ENCODE data around the gene KCNH1.
"Not testable (repeated sequence)": the region's sequence is repeated elsewhere in the genome, so short reads cannot be mapped to it uniquely, and the experiment has no call there.

Gene KCNH1

DNA sequence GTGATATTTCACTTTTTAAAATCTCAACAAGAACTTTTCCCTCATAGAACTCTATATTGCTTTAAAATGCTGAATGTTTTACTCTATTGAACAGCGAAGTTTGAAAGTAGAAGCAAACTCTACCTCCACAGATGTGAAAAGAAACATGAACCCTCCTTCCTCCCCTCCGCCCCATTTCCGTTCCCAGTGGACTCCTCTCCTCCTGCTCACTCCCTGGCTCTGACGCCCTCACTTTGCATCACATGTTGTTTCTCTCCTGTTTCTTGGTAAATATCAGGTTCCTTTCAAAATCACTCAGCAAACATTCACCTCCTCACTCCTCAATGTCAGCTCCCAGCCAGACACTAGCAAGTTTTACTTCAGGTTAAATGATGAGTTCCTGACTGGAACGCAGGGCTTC is 34.6 kb downstream of the KCNH1 start:
- no peak for DNase-seq

DNA sequence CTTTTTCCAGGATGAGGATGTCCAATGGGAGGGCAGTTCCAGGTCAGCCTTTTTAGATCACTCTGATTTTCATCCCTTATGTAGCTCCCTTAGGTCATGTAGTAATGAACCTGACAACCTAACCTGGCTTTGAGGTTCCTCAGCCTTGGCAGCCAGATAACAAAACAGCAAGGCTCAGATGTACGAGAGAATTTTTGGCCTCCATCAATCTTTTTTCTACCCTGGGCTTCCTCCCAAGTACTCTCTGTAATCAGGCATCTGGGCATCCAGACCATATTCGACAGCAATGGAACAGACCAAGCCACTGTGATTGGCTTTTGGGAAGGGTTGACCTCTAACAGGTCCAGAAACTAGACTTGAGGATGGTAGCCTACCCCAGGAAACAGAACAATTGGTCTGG is 38.6 kb downstream of the KCNH1 start:
- no peak for DNase-seq

DNA sequence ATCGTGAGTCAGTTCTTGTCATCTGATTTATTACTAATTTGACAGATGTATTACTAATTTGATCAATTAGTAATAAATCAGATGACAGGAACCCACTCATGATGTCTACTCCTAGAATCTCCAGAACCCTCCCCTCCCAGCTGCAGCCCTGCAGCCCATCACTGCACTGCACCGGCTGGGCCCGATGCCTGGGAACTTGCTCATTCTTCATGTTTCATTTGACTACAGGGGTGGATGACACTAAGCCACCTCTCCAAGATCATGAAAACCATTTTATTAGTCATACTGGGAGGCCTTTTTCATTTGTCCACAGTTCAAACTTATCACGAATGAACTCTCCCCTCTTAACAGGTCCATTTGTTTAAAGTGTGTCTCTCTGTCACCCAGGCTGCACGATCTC is 41.0 kb downstream of the KCNH1 start:
- no peak for DNase-seq

DNA sequence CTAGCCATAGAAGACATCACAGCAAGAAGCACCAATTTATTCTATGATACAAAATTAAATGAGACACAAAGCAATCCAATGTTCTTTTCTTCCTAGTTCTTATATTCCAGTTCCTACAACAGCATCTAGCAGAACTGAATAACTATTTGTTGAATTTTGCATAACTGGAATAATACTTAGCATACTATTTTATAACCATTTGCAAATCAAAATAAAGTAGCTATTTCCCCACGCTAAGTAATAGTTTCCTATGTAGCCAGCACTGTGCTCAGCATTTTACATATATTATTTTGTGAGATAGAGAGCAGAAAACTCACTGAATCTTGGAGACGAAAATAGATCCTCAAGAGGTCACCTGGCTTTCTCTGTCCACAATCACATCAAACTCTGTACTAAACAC is 42.1 kb downstream of the KCNH1 start:
- DNase-seq = no peak

DNA sequence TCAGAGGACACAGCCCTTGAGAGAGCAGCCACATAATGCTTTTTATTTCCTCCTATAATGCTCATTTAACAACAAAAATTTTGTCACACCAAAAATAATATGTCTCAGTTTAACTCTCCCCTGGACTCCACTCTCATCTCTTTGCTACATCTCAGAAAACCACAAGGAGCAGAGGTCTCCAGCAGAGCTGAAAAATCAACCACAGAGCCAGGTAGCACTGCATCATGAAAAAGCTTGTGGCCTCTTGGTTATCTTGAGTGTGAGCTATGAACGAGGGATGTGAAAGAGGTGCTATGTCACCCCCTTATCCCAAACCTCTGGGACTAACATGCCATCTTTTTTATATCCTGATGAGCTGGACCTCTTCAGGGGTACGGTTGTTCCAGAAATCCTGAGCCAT is 44.4 kb downstream of the KCNH1 start:
- no peak for DNase-seq

DNA sequence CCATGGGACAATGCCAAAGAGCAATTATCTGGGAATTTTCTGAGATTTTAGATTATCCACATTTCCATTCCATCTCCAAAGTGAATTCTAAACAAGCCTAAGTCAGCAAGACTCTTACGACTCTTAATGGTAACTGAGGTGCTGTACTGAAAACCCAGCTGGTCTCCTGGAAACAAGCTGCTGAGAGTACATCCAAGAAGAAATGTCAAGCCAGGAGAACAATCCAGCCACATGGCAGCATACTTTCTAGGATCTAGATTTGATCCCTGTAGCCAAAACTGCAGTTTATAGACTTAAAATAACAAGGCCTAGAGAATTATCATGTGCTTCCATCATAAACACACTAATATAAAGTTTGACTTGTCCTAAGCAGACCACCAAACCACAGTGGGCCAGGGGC is 45.8 kb downstream of the KCNH1 start:
- no peak for DNase-seq

DNA sequence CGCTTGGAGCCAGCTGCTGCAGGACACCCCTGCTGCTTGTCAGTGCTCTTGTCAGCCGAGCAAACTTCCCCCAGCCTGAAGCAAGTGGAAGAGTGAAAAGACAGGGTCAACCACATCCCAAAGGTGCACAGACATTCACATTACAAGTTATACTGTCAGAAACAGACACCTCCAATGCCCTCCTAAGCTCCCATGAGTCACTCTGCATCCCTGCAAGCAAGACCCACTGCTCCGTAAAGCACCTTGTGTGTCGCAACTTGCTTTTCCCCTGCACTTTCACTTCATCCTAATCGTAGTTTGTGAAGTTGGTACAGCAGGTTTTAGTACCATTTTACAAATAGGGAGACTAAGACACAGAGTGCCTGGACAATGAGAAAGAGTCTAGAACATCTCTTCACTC is 51.1 kb downstream of the KCNH1 start:
- no peak for DNase-seq

DNA sequence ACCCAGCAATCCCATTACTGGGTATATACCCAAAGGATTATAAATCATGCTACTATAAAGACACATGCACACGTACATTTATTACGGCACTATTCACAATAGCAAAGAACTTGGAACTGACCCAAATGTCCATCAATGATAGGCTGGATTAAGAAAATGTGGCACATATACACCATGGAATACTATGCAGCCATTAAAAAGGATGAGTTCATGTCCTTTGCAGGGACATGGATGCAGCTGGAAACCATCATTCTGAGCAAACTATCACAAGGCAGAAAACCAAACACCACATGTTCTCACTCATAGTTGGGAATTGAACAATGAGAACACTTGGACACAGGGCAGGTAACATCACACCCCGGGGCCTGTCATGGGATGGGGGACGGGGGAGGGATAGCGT is 52.5 kb downstream of the KCNH1 start:
- not testable (repeated sequence) for DNase-seq

DNA sequence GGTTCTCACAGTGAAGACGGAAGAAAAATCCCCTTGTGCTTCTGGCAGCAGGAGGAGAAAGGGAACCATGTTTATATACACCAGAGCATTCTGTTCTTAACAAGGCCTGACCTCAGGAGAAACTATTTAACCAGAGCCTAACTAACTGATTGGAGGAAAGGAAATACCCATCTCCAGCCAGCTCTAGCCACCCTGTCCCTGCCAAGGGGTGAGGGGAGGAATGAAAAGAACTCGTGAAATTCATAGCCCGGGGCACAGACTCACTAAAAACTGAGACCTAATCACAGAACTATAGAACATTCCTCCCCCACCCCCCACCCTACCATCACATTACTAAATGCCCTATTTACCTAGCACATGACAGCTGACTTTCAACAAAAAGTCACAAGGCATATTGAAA is 65.0 kb downstream of the KCNH1 start:
- no peak for DNase-seq

DNA sequence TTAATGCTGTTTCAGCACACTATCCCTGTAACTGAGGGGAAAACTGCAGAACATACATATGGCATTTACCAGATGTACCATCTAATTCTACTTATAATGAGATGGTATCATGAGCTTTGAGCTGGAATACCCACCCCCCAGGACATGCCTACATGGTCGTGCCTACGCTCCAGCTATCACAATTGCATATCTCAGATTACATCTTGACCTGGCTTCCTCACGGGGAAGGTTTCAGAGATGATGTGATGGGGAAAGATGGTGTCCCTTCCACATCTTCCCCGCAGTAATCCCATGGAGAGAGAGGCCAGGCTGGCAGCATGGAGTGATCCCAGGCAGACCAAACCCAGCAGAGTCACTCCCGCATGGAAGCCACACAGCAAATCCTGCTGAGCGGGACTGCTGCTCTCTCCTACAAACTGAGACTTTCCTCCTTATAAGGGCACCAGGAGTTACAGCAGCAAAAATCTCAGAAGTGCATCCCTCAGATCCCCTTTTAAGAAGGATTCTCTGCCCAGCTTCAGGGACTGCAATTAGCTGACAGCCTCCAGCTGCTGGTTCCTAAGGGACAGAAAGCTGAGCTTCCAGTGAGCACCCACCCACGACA is 67.1 kb downstream of the KCNH1 start:
- no peak for DNase-seq

DNA sequence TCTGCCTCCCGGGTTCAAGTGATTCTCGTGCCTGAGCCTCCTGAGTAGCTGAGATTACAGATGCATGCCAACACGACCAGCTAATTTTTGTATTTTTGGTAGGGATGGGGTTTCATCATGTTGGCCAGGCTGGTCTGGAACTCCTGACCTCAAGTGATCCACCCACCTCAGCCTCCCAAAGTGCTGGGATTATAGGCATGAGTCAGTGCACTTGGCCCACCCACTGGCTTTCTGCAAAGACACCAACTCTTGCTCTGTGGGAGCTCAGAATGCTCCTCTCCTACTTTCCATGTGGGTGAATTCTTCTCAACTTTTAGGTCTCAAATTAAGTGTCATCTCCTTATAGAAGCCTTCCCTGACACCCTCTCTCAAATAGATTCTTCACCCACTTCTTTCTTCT is 92.1 kb downstream of the KCNH1 start:
- not testable (repeated sequence) for DNase-seq

DNA sequence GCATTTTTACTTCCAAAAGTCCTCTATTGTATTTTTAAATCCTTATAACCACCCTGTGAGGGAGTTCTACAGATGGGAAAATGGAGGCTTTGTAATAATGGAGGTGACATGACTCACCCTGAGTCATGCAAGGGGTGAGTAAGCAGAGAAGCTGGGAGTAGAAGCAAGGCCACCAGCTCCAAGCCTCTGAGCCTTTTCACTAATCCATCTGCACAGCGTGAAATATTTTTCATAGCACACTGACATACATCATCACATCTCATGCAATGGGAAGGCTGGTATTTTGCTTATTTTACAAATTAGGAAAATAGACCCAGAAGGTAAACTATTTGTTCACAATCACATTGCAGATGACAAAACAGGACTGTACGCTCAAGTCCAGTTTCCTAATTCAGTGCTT is 96.9 kb downstream of the KCNH1 start:
- no peak for DNase-seq

DNA sequence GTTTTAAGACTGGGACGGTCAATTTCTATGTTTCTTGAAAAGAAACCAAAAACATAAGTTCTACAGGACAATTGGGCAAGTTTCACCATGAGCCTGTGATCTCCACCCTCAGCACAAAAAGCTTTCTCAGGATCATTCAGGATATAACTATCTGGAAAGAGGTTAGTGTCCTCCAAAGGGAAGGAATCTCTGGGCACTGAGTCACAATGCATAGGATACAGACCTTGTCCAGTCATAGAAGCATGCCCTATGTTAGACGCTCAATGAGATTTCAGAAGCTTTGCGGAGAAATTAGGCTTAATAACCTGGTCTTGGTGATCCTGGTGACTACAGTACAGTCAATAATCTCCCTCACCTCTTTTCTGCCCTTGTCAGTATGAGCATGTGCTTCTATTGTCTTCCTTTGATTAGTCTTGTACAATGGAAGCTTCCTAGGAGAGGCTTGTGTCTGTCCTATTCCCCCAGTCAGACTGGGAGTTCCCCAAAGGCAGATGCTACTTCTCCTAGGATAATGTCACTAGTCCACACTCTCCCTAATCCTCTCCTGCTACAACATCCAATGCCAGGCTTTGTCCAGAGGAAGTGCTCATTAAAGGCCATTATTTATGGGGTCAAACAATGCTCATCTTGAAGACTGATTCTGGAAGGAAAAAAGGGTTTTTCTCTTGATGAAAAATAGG is 97.4 kb downstream of the KCNH1 start:
- no peak for DNase-seq

DNA sequence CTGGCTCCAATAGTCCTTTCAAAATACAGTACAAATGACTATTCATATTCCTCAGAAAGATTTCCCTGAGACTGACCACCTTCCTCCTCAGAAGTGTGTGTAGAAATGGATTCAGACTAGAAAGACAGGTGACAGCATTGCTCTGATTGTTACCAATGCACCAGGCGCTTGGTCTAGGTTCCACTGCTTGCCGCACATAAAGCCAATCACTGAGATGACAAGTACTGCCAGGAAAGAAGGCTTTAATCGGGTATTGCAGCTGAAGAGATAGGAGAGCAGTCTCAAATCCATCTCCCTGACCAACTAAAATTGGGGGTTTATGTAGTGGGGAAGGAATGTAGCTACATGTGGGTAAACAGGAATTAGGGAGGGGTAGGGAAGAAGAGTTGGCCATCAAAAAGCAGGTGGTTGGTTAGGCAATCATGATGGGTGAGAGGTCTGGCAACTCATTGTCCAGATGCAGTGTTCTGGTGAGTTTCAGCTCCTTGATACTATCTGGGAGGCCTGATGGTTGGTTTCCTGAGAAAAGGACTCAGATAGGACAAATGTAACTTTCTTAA is 98.0 kb downstream of the KCNH1 start:
- DNase-seq = no peak

DNA sequence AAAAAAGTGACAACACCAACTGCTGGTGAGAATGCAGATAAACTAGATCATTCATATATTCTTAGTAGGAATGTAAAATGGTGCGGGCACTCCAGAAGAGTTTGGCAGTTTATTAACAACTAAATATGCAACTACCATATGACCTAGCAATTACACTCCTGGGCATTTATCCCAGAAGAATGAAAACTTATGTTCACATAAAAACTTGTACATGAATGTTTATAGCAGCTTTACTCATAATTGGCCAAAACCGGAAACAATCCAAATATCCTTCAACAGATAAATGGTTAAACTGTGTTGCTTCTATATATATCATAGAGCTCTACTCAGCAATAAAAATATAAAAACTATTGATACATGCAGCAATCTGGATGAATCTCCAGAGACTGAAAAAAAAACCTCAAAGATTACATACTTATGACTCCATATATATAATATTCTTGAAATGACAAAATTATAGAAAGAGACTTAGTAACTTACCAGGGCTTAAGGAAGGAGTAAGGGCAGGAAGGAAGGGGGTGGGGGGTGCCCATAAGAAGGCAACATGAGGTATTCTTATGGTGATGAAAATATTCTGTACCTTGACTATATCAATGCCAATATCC is 99.9 kb downstream of the KCNH1 start:
- no peak for DNase-seq

DNA sequence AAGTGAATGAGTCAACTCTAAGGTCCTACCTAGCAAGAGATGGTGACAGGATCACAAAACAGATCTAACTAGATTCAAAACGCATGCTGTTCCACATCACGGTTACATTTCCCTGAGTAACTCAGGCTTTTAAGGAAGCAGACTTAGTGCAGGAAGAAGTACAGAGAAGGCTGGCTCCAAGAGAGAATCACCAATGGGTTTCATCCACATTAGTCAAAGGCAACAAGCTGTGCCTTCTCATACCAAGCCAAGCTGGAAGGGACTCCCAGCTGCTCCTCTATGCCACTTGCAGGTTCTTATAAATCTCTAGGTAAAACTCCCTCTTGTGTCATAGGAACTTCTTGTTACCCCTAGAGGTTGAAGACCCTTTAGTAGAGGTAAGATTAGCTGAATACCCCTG is 109.0 kb downstream of the KCNH1 start:
- DNase-seq = no peak

DNA sequence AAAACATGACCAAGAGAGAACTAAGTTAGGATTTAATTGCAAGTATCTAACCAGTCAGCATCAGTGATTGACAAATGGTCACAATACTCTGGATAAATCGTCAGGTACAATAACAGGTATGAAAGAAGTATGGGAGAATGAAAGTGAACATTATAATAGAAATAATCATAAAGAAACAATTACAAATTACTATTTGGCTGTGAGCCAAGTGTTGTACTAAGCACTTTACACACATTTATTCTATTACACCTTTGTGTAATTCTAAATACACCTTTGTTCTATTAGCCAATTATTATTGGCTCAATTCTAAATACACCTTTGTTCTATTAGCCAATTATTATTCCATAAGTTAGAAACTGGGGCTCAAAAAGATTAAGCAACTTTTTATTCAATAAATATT is 114.7 kb downstream of the KCNH1 start:
- DNase-seq = no peak

DNA sequence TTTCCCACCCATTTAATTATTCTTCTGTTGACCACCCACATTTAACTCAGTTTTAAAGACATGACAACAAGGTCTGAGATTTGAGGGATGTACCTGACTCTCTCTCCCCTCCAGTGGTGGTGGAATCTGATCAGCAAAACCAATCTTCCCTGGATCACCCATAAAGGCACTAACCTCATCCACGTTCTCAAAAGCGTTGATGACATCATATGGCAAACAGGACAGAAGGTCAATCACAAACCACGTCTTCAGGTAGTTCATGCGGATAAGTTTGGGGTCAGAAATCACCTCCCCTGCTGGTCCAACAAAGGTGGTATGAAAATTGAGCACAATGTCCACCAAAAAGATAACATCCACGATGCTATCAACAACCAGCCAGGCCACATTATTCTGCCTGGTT is 115.3 kb downstream of the KCNH1 start:
- DNase-seq = no peak

DNA sequence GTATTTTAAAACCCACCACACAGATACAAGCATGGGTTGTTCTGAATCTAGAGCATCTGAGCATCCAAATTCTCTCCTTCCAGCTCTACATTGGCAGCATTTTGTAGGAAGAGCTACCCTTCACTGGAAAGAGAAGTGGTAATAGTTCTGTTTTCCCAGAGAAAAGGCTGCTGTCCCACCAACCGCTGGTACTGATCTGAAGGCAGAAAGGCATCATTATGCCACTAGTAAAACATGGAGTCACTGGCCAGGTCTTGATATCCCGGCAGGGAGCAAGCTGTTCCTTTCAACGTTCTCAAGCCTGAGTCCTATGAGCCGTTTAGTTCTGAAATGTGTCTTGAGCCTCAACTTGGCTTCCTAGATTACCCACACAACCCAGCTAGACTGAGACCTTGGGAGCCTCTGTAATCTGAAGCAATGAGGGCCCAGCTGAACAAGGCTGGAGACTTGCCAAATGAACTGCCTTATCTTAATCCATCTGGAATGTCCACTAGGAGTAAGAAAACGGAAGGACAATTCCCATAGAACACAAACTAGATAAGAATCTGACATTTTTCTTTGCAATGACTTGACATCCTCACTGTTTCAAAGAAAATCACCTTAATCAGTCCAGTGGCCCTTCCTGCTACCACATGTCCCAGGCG is 116.8 kb downstream of the KCNH1 start:
- no peak for DNase-seq

DNA sequence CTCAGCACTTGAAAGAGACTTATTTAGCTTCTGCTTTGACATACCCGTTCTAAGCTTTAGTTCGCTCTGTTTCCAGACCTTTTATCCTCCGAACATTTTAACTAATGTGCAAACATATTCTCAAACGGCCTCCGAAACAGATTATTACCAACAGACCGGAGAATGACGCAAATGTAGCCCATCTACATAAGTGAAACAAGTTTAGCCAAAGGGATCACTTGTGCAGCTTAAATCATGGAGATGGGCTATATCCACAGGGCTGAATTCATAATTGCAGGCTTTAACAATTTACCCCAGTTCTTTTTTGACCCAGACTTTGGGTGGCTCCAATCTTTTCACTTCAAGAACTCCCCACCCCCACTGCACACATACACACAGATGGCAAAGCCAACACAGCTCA is 119.7 kb downstream of the KCNH1 start:
- DNase-seq = no peak

DNA sequence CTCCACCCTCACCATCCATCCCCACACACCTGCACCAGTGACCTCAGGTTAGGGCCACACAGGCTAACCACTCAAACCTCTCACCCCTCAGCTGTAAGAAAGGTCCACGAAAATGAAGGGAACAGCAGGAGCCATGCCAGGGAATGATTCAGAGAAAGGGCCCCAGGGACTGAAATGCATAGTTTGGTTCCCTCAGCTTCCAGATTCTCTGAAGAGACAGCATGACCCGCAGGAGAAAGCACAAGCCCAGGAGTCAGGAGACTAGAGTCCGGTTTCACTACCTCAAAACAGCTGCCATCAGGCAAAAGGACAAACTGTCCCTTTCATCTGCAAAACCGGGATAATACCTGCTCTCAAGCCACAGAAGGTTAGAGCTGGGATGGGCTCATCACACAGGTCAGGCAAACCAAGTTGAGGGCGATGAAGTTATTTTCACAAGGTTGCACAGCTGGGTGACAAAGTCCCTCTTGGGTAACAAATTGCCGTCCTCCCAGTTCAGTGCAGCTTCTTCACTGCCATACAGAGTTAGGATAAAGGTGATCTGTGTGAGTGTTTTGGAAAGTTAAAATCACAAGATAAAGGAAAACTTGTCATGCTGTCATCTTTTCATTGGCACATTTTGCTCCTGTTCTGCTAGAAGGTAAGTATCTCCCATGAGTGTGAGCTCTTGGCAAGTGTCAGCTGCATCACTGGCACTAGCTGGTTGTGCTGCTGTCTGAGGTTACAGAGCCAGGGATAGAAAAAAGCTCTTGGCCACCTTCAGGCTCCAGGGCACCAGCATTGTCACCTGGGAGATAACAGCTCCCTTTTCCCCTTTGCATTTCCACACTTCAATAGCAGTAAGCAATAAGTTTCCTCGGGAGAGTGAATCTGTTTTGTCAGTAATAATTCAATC is 120.4 kb downstream of the KCNH1 start:
- DNase-seq = no peak

DNA sequence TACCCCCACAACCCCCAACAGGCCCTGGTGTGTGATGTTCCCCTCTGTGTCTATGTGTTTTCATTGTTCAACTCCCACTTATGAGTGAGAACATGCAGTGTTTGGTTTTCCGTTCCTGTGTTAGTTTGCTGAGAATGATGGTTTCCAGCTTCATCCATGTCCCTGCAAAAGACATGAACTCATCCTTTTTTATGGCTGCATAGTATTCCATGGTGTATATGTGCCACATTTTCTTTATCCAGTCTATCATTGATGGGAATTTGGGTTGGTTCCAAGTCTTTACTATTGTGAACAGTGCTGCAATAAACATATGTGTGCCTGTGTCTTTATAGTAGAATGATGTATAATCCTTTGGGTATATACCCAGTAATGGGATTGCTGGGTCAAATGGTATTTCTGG is 122.8 kb downstream of the KCNH1 start:
- not testable (repeated sequence) for DNase-seq

DNA sequence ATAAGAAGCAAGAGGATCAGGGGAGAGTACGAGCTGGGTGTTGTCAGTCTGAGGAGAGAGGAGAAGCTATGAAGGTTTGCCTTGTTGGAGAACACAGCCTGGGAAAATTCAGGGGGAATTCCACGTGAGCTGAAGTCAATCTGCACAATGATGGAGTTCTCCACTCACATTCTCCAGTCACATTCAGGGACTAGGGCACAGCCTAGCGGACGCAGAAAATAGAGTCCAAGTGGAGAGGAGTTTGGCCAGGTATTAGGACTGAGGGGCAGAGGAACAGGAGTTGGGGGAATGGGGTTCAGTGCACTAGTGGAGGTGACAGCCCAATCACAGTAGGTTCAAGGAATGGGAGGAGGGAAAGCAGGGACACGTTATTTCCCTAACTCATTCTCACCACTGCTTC is 124.0 kb downstream of the KCNH1 start:
- DNase-seq = no peak

All from activated CD4-positive, alpha-beta T cell treated with anti-CD3 and anti-CD28 coated beads, Interleukin-2, amount 50 U/mL, for 1 hour (primary cell).